Epithelial cell of prostate (primary cell): Measurements from ENCODE around the gene TLE6.
"Not testable (repeated sequence)": the region's sequence is repeated elsewhere in the genome, so short reads cannot be mapped to it uniquely, and the experiment has no call there.

Source experiments
- DNase-seq: peaks from one replicate; pipeline ENCODE4 v3.0.0-alpha.2; 2011; ENCODE audit warnings: low read depth, low spot score
- H3K27ac ChIP-seq: fragments of 450-650 bp; 2 replicates; pipeline ENCODE4 v1.5.1; 2017; ENCODE audit warnings: mild to moderate bottlenecking

TLE6 gene

DNA sequence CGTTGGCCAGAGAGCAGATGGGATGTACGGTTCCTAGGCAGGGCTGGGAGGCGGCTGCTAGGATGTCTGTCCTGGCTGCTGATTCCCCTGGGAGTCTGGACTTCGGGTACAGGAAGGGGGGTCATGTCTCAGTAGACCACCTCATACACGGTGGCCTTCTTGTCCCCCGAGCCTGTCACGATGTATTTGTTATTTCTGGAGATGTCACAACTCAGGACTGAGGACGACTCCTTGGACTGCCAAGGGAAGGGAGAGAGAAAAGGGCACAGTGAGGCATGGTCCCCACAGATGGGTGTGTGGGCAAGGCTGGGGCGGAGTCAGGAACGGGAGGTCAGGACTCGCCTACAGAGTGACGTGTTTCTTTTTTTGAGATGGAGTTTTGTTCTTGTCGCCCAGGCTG is 20.4 kb downstream of the TLE6 start:
- DNase-seq = no peak
- no peak overlapping the region for H3K27ac ChIP-seq

DNA sequence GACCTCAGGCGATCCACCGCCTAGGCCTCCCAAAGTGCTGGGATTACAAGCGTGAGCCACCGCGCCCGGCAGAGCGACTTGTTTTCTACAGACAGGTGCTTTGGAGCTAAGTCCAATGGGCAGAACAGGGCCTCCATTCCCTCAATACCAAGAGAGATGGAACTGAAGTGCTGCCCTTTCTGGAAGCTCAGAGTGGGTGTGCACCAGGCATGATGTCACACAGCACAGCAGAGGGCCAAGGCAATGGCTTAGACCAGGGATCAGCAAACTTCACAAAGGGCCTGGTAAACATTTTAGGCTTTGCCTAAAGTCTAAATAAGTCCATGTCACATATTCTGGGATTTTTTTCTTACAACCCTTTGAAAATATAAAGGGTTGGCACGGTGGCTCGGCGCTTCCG is 21.3 kb downstream of the TLE6 start:
- no peak overlapping the region for H3K27ac ChIP-seq
- no peak for DNase-seq

DNA sequence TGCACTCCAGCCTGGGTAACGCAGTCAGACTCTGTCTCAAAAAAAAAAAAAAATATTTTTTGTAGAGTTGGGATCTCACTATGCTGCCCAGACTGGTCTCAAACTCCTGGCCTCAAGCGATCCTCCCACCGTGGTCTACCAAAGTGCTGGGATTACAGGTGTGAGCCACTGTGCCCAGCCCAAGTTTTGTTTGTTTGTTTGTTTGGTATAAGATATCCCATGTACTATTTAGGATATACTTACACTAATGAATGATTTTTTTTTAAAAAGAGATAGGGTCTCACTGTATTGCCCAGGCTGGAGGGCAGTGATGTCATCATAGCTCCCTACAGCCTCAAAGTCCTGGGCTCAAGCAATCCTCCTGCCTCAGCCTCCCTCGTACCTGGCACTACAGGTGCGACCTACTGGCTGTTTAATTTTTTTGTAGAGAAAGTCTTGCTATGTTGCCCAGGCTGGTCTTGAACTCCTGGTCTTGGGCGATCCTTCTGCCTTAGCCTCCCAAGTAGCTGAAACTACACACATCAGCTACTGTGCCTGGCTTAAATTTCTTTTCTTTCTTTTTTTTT is 24.0 kb downstream of the TLE6 start:
- no peak overlapping the region for H3K27ac ChIP-seq
- no peak for DNase-seq

- H3K27ac ChIP-seq = no peak overlapping the region
- DNase-seq = no peak
Observed at GRCh38 chr19:3003046-3003445, 25.7 kb downstream of the TLE6 start.

DNA sequence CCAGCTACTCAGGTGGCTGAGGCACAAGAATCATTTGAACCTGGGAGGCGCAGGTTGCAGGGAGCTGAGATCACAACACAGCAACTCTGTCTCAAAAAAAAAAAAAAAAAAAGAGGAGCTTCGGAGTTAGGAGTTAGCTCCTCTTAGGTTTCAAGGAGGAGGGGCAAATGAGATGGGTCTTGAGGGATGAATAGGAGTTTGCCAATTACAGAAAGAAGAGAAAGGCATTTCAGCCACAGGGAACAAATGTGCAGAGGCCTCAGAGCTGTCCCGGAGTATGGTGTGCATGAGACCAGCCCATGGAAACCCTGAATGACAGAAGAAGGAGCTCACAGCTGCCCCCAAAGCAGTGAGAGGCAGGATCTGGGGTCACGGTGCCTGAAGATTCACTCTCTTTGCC is 27.2 kb downstream of the TLE6 start:
- no peak for DNase-seq
- no peak overlapping the region for H3K27ac ChIP-seq

DNA sequence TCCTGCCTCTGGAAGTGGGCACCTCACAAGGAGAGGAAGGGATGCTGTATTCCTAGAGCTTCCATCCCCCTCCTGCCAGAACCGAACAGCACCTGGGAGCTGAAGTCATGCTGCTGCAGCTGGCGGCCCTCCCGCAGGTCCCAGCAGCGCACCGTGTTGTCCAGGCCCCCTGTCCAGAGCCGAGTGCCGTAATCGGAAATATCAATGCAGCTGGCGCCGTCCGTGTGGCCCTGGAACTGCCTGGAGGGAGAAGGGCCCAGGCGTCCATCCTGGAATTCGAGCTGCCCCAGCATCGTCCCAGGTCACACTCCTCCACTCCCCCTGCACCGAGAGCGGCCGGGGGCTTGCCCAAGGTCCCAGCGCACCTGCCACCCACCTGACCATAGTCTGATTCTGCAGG is 28.0 kb downstream of the TLE6 start:
- DNase-seq = no peak
- no peak overlapping the region for H3K27ac ChIP-seq

GRCh38 chr19:3006075-3006767 is 28.9 kb downstream of the TLE6 start:
- DNase-seq = no peak
- no peak overlapping the region for H3K27ac ChIP-seq

DNA sequence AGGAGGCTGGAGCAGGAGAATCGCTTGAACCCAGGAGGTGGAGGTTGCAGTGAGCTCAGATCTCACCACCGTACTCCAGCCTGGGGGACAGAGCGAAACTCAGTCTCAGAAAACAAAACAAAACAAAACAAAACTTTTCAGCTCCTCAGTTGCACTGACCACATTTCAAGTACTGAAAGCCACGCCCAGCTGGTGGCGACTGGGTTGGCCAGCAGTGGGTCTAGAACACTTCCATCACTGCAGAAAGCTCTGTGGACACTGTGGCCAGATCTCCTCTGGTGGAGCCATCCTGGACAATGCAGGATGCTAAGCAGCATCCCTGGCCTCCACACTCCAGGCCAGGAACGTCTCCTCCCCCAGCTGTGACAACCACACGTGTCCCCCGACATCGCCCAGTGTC is 30.6 kb downstream of the TLE6 start:
- no peak for DNase-seq
- no peak overlapping the region for H3K27ac ChIP-seq

- no peak overlapping the region for H3K27ac ChIP-seq
- DNase-seq = no peak
Observed at GRCh38 chr19:3008994-3009393, 31.6 kb downstream of the TLE6 start.

- H3K27ac ChIP-seq = no peak overlapping the region
- no peak for DNase-seq
Observed at GRCh38 chr19:3010871-3011270, 33.5 kb downstream of the TLE6 start.

DNA sequence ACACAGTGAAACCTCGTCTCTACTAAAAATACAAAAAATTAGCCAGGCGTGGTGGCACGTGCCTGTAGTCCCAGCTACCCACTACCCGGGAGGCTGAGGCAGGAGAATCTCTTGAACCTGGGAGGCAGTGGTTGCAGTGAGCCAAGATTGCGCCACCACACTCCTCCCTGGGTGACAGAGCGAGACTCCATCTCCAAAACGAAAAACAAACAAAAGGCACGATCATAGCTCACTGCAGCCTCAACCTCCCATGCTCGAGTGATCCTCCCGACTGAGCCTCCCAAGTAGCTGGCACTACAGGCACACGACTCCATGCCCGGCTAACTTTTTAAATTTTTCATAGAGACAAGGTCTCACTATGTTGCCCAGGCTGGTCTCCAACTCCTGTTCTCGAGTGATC is 34.7 kb downstream of the TLE6 start:
- not testable (repeated sequence) for DNase-seq, H3K27ac ChIP-seq

- H3K27ac ChIP-seq = no peak overlapping the region
- no peak for DNase-seq
Observed at GRCh38 chr19:3012621-3013262, 35.4 kb downstream of the TLE6 start.

DNA sequence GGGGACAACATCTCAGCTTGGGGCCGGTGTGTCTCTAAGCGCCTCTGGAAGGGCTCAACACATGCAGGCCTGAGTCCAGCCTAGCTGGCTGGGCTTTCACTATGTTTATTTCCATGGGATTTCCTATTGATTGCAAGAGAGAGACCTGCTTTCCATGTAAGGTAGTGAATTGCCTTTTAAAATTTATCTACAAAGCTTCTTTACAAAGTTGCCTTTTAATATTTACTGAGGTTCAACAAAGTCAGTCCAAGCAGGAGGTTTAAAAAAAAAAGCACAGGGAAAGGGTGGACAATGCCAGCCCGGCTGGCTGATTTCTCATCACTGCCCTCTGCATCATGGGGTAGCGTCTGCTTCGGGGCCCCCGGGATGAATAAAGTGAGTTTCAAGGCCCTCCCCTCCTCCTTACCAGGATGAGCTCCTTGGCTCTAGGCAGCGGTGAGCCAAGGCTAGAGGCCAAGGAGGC is 35.9 kb downstream of the TLE6 start:
- H3K27ac ChIP-seq = no peak overlapping the region
- no peak for DNase-seq

DNA sequence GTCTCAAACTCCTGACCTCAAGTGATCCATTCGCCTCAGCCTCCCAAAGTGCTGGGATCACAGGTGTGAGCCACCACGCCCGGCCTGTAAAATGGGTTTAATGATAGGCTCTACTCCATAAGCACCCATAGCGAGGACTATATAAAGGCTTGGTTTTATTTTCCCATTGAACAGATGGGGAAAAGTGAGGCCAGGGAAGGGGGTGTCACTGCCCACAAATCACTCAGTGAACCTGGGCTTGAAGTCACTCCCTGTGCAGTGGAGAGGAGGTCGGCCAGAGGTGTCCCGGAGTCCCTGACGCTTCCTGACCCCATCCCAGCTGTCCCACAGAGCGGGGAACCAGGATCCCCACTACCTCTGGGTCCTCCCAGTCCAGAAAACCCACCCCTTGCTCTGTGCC is 36.8 kb downstream of the TLE6 start:
- no peak for DNase-seq
- no peak overlapping the region for H3K27ac ChIP-seq

DNA sequence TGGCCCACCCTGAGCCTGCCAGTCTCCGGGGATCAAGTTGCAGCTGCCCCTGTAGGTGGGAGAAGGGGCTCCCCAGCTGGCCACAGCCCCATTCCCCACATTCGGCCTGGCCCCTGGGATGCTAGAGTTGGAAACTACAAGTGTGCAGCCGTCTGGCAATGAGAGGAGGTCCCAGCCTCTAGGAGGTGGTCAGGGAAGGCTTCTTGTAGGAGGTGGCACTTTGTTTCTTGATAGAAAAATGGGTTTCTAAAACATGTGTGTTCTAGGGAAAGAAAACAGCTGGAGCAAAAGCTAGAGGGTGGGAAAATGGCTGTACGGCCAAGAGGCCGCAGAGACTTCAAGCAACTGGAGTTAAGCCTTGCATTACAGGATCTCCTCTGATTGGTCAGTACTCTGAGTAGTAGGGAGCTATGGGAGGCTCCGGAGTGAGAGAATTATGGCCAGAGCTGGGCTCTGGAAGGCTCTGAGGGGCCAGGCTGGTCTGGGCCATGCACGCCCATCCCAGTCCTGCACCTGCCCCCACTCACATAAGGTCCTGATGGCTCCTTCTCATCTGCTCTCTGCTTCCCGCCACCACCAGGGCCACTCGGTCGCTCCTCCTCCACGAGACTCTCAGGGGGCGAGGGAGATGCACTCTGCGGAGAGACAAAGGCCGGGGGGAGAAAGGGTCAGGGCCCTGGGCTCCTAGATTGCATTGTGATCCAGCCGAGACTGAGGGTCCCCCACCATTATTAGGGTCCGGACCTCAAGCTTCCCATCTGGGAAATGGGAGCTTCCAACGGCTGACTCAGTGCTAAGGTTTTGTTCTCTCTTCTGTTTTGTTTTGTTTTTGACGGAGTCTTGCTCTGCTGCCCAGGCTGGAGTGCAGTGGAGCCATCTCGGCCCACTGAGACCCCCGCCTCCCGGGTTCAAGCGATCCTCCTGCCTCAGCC is 38.0 kb downstream of the TLE6 start:
- no peak overlapping the region for H3K27ac ChIP-seq
- DNase-seq = no peak

DNA sequence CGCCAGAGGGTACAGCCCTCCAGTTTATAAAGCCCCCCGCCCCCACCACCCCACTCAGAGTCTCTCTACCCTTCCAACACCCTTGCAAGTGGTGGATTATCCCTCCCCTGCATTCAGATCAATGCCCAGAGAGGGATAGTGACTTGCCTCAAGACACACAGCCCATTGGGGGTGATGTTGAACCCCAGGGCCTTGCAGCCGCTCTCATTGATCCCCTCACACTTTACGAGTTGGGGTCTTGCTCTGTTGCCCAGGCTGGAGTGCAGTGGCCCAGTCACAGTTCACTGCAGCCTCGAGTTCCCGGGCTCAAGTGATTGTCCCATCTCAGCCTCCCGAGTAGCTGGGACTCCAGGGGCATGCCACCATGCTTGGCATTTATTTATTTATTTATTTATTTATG is 40.6 kb downstream of the TLE6 start:
- no peak overlapping the region for H3K27ac ChIP-seq
- DNase-seq = no peak

DNA sequence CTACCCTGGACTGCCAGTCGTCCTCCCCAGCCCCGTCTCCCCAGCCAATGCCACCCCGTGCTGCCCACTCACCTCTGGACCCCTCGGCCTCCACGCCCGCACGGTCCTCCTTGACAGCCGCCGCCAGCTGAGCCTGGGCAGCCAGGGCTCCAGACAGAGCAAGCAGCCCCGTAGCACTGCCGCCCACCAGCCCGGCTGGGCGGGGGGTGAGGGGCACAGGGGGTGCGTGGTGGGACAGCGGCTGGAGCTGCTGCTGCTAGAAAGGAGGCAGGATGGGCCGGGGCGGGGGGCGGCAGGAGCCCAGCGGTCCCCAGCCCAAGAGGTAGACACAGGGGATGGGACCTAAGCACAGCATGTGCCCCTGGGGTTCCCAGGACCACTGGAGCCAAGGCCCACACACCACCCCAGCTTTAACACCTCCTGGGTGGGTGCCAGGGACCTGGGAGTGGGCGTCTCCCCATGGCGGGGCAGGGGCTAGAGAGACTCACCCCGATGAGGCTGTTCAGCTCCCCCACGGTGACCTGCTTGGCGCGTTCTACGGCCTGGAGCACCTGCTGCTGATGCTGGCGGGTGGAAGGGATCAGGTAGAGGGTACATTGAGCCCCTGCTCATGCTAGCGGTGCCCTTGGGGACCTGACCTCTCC is 42.0 kb downstream of the TLE6 start:
- no peak overlapping the region for H3K27ac ChIP-seq
- DNase-seq = no peak

- no peak overlapping the region for H3K27ac ChIP-seq
- no peak for DNase-seq
Observed at GRCh38 chr19:3020321-3020960, 43.1 kb downstream of the TLE6 start.

GRCh38 chr19:3024509-3024869 is 47.1 kb downstream of the TLE6 start:
- no peak for DNase-seq
- no peak overlapping the region for H3K27ac ChIP-seq
